ENCODE data around the gene SH3PXD2A. TPM values are rescaled to one million over a fixed set of nuclear protein-coding genes. Genes with fewer than 3 reads are reported as not detected.

Gene SH3PXD2A
- total and polyA plus RNA-seq, 10 of the 15 experiments (the other 5 are each of a cell fraction or from before 2014, with no cell fraction given), result 0.63 to 14.0 (median 4.4) TPM

GRCh38 chr10:103872137-103872931 is 17.0 kb upstream of the SH3PXD2A start:
- H3K79me2 ChIP-seq (ENCODE audit: control insufficient read depth, insufficient read depth, low read length), result no peaks in the 10 kb centered on the region
- no peaks in the 10 kb centered on the region for H3K36me3 ChIP-seq (ENCODE audit: control insufficient read depth in 2 of 2, insufficient read depth in 2 of 2, low read length in 1 of 2)
- H3K4me2 ChIP-seq (ENCODE audit: control insufficient read depth, insufficient read depth), result no peak overlapping the region
- H3K27me3 ChIP-seq (replicated peaks in 1 of 2; ENCODE audit: control insufficient read depth in 2 of 2, insufficient read depth in 2 of 2, low read length in 1 of 2), result no peaks in the 10 kb centered on the region
- BruUV-seq (replicated peaks), result no TSS peak
- WGBS (ENCODE audit: insufficient coverage, insufficient replicate concordance, low lambda C conversion rate, missing lambda C conversion rate), result 72% methylated on average over 16 of the region's 16 CpGs
- RAD21 ChIA-PET (ENCODE audit: unreplicated experiment), result no interaction called here
- no peak for TF ChIP-seq EP300 (IDR thresholded peaks at IDR 0.05; ENCODE audit: borderline replicate concordance in 1 of 2, control insufficient read depth in 1 of 2, low read depth in 2 of 2, low read length in 2 of 2)
- no peak for TF ChIP-seq CREB1 (IDR thresholded peaks at IDR 0.05; ENCODE audit: low read depth)
- TF ChIP-seq CBX5 (IDR thresholded peaks at IDR 0.05; ENCODE audit: low read depth), result no peak
- TF ChIP-seq KDM1A (IDR thresholded peaks at IDR 0.05; ENCODE audit: borderline replicate concordance), result no peak
- no peak for TF ChIP-seq IKZF2 (IDR thresholded peaks at IDR 0.05)
- TF ChIP-seq ZNF592 (IDR thresholded peaks at IDR 0.05), result no peak
- TF ChIP-seq FOXK2 (IDR thresholded peaks at IDR 0.05), result no peak
- no peak for TF ChIP-seq CBFB (IDR thresholded peaks at IDR 0.05; ENCODE audit: low read depth)
- TF ChIP-seq HDAC2 (IDR thresholded peaks at IDR 0.05), result no peak
- TF ChIP-seq ESRRA (IDR thresholded peaks at IDR 0.05; ENCODE audit: low read length), result no peak
- intact Hi-C loops (cut with micrococcal nuclease; ENCODE audit: unreplicated experiment) (no loop called here), in situ Hi-C loops (cut with MboI) (no loop called here)
- SMC1A ChIA-PET (ENCODE audit: uncharacterized antibody, unreplicated experiment), result no interaction called here
- no peaks in the 10 kb centered on the region for H3K9me3 ChIP-seq (replicated peaks; ENCODE audit: control insufficient read depth, insufficient read depth, low read length)
- no peaks in the 10 kb centered on the region for H3K4me1 ChIP-seq (ENCODE audit: control insufficient read depth, insufficient read depth, low read length)
- no peak overlapping the region for H2AFZ ChIP-seq (ENCODE audit: control insufficient read depth, low read depth, low read length)
- no peak overlapping the region for H3K27ac ChIP-seq (ENCODE audit: control insufficient read depth, insufficient read depth)
- no peak for ATAC-seq
- POLR2A ChIA-PET, result interaction anchor here (0.6 kb wide), 1 partner anchor 59 kb away, joined by 5 read pairs; no protein-coding TSS in a partner anchor
- no peak for FAIRE-seq
- no peak for DNase-seq (ENCODE audit: low read depth, low spot score)
- H3K4me3 ChIP-seq, result no peak overlapping the region
- H4K20me1 ChIP-seq (ENCODE audit: control insufficient read depth, insufficient read depth), result no peaks in the 10 kb centered on the region
- CTCF ChIA-PET, result no interaction called here
- no peak overlapping the region for H3K9ac ChIP-seq (ENCODE audit: control insufficient read depth, insufficient read depth, low read length)

Measured in GM12878 (cell line).